ENCODE data around the gene GAPDH. TPM values are rescaled to one million over a fixed set of nuclear protein-coding genes. Genes with fewer than 3 reads are reported as not detected.
"Not testable (repeated sequence)": the region's sequence is repeated elsewhere in the genome, so short reads cannot be mapped to it uniquely, and the experiment has no call there.

Gene GAPDH
- total RNA-seq, 1 donor from 2014 or later = 766 TPM

DNA sequence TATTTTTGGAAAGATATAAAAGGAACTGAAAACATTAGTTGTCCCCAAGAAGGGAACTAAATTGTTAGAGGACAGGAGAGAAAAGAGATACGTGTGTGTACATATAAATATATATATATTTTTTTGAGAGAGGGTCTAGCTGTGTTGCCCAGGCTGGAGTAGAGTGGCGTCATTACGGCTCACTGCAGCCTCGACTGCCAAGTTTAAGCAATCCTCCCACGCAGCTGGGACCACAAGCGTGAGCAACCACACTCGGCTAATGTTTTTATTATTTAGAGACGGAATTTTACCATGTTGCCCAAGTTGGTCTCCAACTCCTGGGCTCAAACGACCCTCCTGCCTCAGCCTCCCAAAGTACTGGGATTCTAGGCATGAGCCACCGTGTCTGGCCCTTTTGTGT is 50.0 kb downstream of the GAPDH start:
- Histone ChIP-seq H3K4me3 (no peak overlapping the region), H3K27ac (no peak overlapping the region), H3K36me3 (peaks cover 100% of the 10 kb centered on the region), H3K4me1 (no peaks in the 10 kb centered on the region), H3K27me3 (ENCODE audit: low read depth) (no peaks in the 10 kb centered on the region), H3K9me3 (no peaks in the 10 kb centered on the region)
- no peak for DNase-seq
- no peak for ATAC-seq
- TF ChIP-seq, protein P1, sequence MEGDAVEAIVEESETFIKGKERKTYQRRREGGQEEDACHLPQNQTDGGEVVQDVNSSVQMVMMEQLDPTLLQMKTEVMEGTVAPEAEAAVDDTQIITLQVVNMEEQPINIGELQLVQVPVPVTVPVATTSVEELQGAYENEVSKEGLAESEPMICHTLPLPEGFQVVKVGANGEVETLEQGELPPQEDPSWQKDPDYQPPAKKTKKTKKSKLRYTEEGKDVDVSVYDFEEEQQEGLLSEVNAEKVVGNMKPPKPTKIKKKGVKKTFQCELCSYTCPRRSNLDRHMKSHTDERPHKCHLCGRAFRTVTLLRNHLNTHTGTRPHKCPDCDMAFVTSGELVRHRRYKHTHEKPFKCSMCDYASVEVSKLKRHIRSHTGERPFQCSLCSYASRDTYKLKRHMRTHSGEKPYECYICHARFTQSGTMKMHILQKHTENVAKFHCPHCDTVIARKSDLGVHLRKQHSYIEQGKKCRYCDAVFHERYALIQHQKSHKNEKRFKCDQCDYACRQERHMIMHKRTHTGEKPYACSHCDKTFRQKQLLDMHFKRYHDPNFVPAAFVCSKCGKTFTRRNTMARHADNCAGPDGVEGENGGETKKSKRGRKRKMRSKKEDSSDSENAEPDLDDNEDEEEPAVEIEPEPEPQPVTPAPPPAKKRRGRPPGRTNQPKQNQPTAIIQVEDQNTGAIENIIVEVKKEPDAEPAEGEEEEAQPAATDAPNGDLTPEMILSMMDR (IDR thresholded peaks at IDR 0.05) = no peak
- intact Hi-C loops (cut with DNase I) = no loop called here

DNA sequence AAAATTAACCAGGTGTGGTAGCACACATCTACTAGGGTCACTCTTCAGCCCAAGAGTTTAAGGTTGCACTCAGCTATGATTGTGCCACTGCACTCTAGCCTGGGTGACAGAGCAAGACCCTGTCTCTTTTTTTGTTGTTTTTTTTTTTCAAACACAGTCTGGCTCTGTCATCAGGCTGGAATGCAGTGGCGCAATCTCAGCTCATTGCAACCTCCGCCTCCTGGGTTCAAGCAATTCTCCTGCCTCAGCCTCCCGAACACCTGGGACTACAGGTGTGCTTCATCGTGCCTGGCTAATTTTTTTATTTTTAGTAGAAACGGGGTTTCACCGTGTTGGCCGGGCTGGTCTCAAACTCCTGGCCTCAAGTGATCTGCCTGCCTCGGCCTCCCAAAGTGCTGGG is 52.3 kb downstream of the GAPDH start:
- H3K27ac ChIP-seq; H3K4me3 ChIP-seq; DNase-seq; ATAC-seq; intact Hi-C loops (cut with DNase I); H3K27me3 ChIP-seq (ENCODE audit: low read depth); H3K4me1 ChIP-seq; H3K9me3 ChIP-seq: not testable (repeated sequence)
- peaks cover 100% of the 10 kb centered on the region for H3K36me3 ChIP-seq

Other genes with a start within 250 kb of the GAPDH start
- gene PLEKHG6, start 223.8 kb upstream of the GAPDH start, total RNA-seq = 2.9 TPM
- gene TNFRSF1A, start 192.4 kb upstream of the GAPDH start, total RNA-seq = 165 TPM
- gene SCNN1A, start 159.0 kb upstream of the GAPDH start, total RNA-seq = 156 TPM
- 122 TPM for gene LTBR, start 150.4 kb upstream of the GAPDH start, total RNA-seq
- gene CD27, start 89.6 kb upstream of the GAPDH start, total RNA-seq = 2.3 TPM
- gene TAPBPL, start 82.5 kb upstream of the GAPDH start, total RNA-seq = 32.4 TPM
- gene VAMP1, start 63.8 kb upstream of the GAPDH start, total RNA-seq = 6.8 TPM
- gene MRPL51, start 41.3 kb upstream of the GAPDH start, total RNA-seq = 121 TPM
- gene NCAPD2, start 40.4 kb upstream of the GAPDH start, total RNA-seq = 32.0 TPM
- 27.6 TPM for gene IFFO1, start 21.5 kb downstream of the GAPDH start, total RNA-seq
- gene NOP2, start 33.8 kb downstream of the GAPDH start, total RNA-seq = 30.2 TPM
- 169 TPM for gene CHD4, start 72.9 kb downstream of the GAPDH start, total RNA-seq
- gene LPAR5, start 101.4 kb downstream of the GAPDH start, total RNA-seq = 3.8 TPM
- gene ACRBP, start 112.9 kb downstream of the GAPDH start, total RNA-seq = 7.2 TPM
- gene ING4, start 128.6 kb downstream of the GAPDH start, total RNA-seq = 41.3 TPM
- gene ZNF384, start 154.9 kb downstream of the GAPDH start, total RNA-seq = 48.7 TPM
- gene PIANP, start 166.3 kb downstream of the GAPDH start, total RNA-seq = 0.18 TPM
- gene COPS7A, start 189.5 kb downstream of the GAPDH start, total RNA-seq = 55.1 TPM
- 108 TPM for gene MLF2, start 218.6 kb downstream of the GAPDH start, total RNA-seq
- gene PTMS, start 231.8 kb downstream of the GAPDH start, total RNA-seq = 267 TPM
- 2.1 TPM for gene LAG3, start 238.0 kb downstream of the GAPDH start, total RNA-seq

Measured in lower lobe of right lung (tissue), 2 donors.